K562 (cell line): ENCODE results near the gene ARHGAP23. TPM values are rescaled to one million over a fixed set of nuclear protein-coding genes. Genes with fewer than 3 reads are reported as not detected.

ENCODE experiments used
- C11orf30 ChIP-seq: fragments of 450-650 bp; IDR thresholded peaks from 2 replicates; pipeline ENCODE4 v1.6.1; 2016; ENCODE audit warnings: low read depth, mild to moderate bottlenecking
- CHCHD3 ChIP-seq: fragments of 250-450 bp; sonication (Bioruptor Pico); IDR thresholded peaks from 2 replicates; pipeline ENCODE4 v2.1.2; 2022; ENCODE audit warnings: mild to moderate bottlenecking
- DLX4 ChIP-seq: fragments of 250-450 bp; sonication (Bioruptor Pico); IDR thresholded peaks from 2 replicates; pipeline ENCODE4 v1.6.1; 2021; ENCODE audit warnings: mild to moderate bottlenecking
- FOXJ2 ChIP-seq: fragments of 200-800 bp; sonication (Bioruptor generic); IDR thresholded peaks from 2 replicates; pipeline ENCODE4 v1.6.1; 2016; ENCODE audit warnings: missing genetic modification characterization, missing compliant biosample characterization
- HBP1 ChIP-seq: fragments of 450-650 bp; formaldehyde crosslinking; IDR thresholded peaks from 2 replicates; pipeline ENCODE4 v1.4.0; 2022; ENCODE audit warnings: missing genetic modification characterization
- KLF6 ChIP-seq: fragments of 250-450 bp; sonication (Bioruptor Pico); IDR thresholded peaks from 2 replicates; pipeline ENCODE4 v1.4.0; 2020; ENCODE audit warnings: mild to moderate bottlenecking, moderate library complexity, borderline replicate concordance
- POU5F1 ChIP-seq: fragments of 150-350 bp; IDR thresholded peaks from 2 replicates; pipeline ENCODE4 v1.6.1; 2014; ENCODE audit warnings: borderline replicate concordance, low read length, low read depth, mild to moderate bottlenecking; ENCODE audit not compliant: partially characterized antibody
- ZBTB2 ChIP-seq: fragments of 450-650 bp; IDR thresholded peaks from 2 replicates; pipeline ENCODE4 v1.6.1; 2016; ENCODE audit warnings: antibody characterized with exemption
- ZEB2 ChIP-seq: fragments of 450-650 bp; IDR thresholded peaks from 2 replicates; pipeline ENCODE4 v1.6.1; 2016
- ZFPM2 ChIP-seq: fragments of 250-450 bp; sonication (Bioruptor Pico); IDR thresholded peaks from 2 replicates; pipeline ENCODE4 v1.5.1; 2022; ENCODE audit warnings: mild to moderate bottlenecking
- ZNF408 ChIP-seq: fragments of 250-450 bp; sonication (Bioruptor Pico); IDR thresholded peaks from 2 replicates; pipeline ENCODE4 v1.4.0; 2020; ENCODE audit warnings: low read depth, mild to moderate bottlenecking, moderate library complexity
- ZNF57 ChIP-seq: fragments of 450-650 bp; formaldehyde crosslinking; IDR thresholded peaks from 2 replicates; pipeline ENCODE4 v1.4.0; 2020; ENCODE audit warnings: mild to moderate bottlenecking, moderate library complexity
- ZNF77 ChIP-seq: fragments of 250-450 bp; sonication (Bioruptor Pico); IDR thresholded peaks from 2 replicates; pipeline ENCODE4 v1.5.0; 2020
- ZSCAN32 ChIP-seq: fragments of 450-650 bp; formaldehyde crosslinking; IDR thresholded peaks from 2 replicates; pipeline ENCODE4 v1.4.0; 2020; ENCODE audit warnings: mild to moderate bottlenecking, moderate library complexity
- polyA plus RNA-seq, 8 experiments: library from polyadenylated mRNA; depleted of rRNA in 4 of 8; stranded (reverse) in 5 of 8; unstranded in 3 of 8; fragments of >200 nt; fragmentation: Nextera tagmentation in 2 of 8; fragmentation: Illumina TruSeq in 1 of 8; extraction: Ambion mirVana in 2 of 8; extraction: Trizol in 1 of 8; gene quantifications; 2 replicates each; pipeline versions ENCODE4 v1.2.1 to v1.2.3, GENCODE V29; 2011 to 2014; ENCODE audit warnings: inconsistent platforms in 1 of 8, missing spikeins in 1 of 8
- total RNA-seq, 7 experiments: library from RNA; depleted of rRNA in 6 of 7; stranded (reverse); fragments of >200 nt in 6 of 7; fragmentation: Illumina TruSeq in 2 of 7; extraction: Trizol in 2 of 7; gene quantifications; 2 replicates each; pipeline versions ENCODE4 v1.2.1 to v1.2.3, GENCODE V29; 2011 to 2021; ENCODE audit warnings: low replicate concordance in 1 of 7
- TF ChIP-seq, protein P1 (sequence below): fragments of 250-450 bp; sonication (Bioruptor Pico); IDR thresholded peaks from 2 replicates; pipeline ENCODE4 v1.8.0; 2022; ENCODE audit warnings: moderate library complexity, mild to moderate bottlenecking, inconsistent platforms
- TF ChIP-seq, protein P2 (sequence below): sonication (generic); formaldehyde crosslinking; IDR thresholded peaks from 2 replicates; pipeline ENCODE4 v1.8.1; 2022; ENCODE audit warnings: missing genetic modification reagents
- TF ChIP-seq, protein P3 (sequence below), 2 experiments: fragments of 450-650 bp; IDR thresholded peaks; 2 replicates each; pipeline ENCODE4 v1.6.1; 2018; ENCODE audit warnings: mild to moderate bottlenecking in 2 of 2, low read depth in 1 of 2; ENCODE audit not compliant: partially characterized antibody in 2 of 2

Gene ARHGAP23
- total and polyA plus RNA-seq, 9 of the 15 experiments (the other 6 are each of a cell fraction or from before 2014, with no cell fraction given) = 0.01 to 2.7 (median 0.70) TPM

DNA sequence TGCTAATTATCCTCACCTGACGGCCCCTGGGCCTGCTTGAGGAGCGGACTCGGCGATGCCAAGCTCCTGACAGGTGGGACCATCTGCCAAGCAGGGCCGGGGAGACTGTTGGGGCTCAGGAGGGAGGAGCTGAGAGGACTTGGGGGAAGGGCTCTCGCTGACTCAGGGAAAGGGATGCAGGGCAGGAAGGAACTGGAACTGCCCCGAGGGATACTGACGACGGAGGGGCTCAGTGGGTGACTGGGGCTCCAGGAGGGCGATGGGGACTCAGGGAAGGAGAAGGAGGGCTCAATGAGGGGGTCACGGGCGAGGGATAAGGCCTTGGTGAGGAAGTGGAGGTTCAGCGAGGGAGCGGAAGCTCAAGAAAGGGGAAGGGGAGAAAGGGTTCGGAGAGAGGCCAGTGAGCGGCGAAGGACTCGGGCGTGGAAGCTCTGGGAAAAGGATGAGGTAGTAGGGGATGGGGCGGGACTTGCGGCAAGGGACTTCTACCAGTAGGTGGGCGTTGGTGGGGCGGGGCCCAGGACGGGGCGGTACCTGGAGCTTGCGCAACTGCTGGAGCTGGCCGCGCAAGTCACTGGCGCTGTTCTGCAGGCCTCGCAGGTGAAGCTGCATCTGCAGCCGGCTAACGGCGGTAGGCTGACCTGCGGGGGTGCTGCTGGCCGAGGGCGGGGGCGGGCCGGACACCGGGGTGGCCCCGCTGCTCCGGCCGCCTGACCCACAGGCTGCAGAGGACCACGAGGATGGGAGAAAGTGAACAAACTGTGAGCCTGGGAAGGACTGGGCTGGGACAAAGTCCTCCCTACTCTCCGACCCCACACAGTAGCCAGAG, 131.0 kb downstream of the ARHGAP23 start (continued):
- 0 out of 2 replicates have a peak, but pooled peaks have one; percentile 33 for TF ChIP-seq ZBTB2
- TF ChIP-seq DLX4 = no peak
- TF ChIP-seq, protein P1, sequence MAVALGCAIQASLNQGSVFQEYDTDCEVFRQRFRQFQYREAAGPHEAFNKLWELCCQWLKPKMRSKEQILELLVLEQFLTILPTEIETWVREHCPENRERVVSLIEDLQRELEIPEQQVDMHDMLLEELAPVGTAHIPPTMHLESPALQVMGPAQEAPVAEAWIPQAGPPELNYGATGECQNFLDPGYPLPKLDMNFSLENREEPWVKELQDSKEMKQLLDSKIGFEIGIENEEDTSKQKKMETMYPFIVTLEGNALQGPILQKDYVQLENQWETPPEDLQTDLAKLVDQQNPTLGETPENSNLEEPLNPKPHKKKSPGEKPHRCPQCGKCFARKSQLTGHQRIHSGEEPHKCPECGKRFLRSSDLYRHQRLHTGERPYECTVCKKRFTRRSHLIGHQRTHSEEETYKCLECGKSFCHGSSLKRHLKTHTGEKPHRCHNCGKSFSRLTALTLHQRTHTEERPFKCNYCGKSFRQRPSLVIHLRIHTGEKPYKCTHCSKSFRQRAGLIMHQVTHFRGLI (CRISPR knock-in tag) = no peak
- TF ChIP-seq ZSCAN32 (CRISPR knock-in tag) = no peak
- TF ChIP-seq, protein P2, sequence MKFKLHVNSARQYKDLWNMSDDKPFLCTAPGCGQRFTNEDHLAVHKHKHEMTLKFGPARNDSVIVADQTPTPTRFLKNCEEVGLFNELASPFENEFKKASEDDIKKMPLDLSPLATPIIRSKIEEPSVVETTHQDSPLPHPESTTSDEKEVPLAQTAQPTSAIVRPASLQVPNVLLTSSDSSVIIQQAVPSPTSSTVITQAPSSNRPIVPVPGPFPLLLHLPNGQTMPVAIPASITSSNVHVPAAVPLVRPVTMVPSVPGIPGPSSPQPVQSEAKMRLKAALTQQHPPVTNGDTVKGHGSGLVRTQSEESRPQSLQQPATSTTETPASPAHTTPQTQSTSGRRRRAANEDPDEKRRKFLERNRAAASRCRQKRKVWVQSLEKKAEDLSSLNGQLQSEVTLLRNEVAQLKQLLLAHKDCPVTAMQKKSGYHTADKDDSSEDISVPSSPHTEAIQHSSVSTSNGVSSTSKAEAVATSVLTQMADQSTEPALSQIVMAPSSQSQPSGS = no peak
- TF ChIP-seq FOXJ2 (tag) = no peak
- peak; percentile 25; the same call in 1 of the 2 replicates for TF ChIP-seq ZEB2
- no peak for TF ChIP-seq ZNF77 (CRISPR knock-in tag)
- no peak for TF ChIP-seq CHCHD3
- TF ChIP-seq, protein P3, sequence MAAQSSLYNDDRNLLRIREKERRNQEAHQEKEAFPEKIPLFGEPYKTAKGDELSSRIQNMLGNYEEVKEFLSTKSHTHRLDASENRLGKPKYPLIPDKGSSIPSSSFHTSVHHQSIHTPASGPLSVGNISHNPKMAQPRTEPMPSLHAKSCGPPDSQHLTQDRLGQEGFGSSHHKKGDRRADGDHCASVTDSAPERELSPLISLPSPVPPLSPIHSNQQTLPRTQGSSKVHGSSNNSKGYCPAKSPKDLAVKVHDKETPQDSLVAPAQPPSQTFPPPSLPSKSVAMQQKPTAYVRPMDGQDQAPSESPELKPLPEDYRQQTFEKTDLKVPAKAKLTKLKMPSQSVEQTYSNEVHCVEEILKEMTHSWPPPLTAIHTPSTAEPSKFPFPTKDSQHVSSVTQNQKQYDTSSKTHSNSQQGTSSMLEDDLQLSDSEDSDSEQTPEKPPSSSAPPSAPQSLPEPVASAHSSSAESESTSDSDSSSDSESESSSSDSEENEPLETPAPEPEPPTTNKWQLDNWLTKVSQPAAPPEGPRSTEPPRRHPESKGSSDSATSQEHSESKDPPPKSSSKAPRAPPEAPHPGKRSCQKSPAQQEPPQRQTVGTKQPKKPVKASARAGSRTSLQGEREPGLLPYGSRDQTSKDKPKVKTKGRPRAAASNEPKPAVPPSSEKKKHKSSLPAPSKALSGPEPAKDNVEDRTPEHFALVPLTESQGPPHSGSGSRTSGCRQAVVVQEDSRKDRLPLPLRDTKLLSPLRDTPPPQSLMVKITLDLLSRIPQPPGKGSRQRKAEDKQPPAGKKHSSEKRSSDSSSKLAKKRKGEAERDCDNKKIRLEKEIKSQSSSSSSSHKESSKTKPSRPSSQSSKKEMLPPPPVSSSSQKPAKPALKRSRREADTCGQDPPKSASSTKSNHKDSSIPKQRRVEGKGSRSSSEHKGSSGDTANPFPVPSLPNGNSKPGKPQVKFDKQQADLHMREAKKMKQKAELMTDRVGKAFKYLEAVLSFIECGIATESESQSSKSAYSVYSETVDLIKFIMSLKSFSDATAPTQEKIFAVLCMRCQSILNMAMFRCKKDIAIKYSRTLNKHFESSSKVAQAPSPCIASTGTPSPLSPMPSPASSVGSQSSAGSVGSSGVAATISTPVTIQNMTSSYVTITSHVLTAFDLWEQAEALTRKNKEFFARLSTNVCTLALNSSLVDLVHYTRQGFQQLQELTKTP (IDR thresholded peaks at IDR 0.05; ENCODE audit: low read depth in 1 of 2, partially characterized antibody in 2 of 2) = no peak
- TF ChIP-seq KLF6 (CRISPR knock-in tag) = no peak
- no peak for TF ChIP-seq ZNF57
- TF ChIP-seq POU5F1 = no peak
- no peak for TF ChIP-seq ZFPM2 (CRISPR knock-in tag)
- no peak for TF ChIP-seq ZNF408 (CRISPR knock-in tag)
- TF ChIP-seq C11orf30 = peak; percentile 63; the same call in 1 of the 2 replicates
- TF ChIP-seq HBP1 = no peak
